Dendritic cell treated with granulocyte-macrophage colony-stimulating factor and Interleukin-4, amounts not matched to agents 40 ng/mL and 50 ng/mL, for 4 days (primary cell): Measurements from ENCODE around the gene BRAP.
A peak's percentile ranks its signal among the peaks of the same experiment; 100 is the strongest.
"Not testable (repeated sequence)": the region's sequence is repeated elsewhere in the genome, so short reads cannot be mapped to it uniquely, and the experiment has no call there.

ENCODE experiments used
- H3K27ac Mint-ChIP-seq: one replicate; pipeline ENCODE4 v1.8.0; 2022; ENCODE audit warnings: mild to moderate bottlenecking, mixed read lengths
- H3K27me3 Mint-ChIP-seq: one replicate; pipeline ENCODE4 v1.8.0; 2022; ENCODE audit warnings: mild to moderate bottlenecking, mixed read lengths
- H3K36me3 Mint-ChIP-seq: one replicate; pipeline ENCODE4 v1.8.0; 2022; ENCODE audit warnings: low read depth, mixed read lengths
- H3K4me1 Mint-ChIP-seq: one replicate; pipeline ENCODE4 v1.8.0; 2022; ENCODE audit warnings: low read depth, mixed read lengths
- H3K4me3 Mint-ChIP-seq: one replicate; pipeline ENCODE4 v1.8.0; 2022; ENCODE audit warnings: mild to moderate bottlenecking, moderate library complexity, mixed read lengths
- H3K9me3 Mint-ChIP-seq: one replicate; pipeline ENCODE4 v1.8.0; 2022; ENCODE audit warnings: mixed read lengths
- intact Hi-C: fragments of 100-400 bp; cut with micrococcal nuclease; formaldehyde crosslinking; loops from one replicate; pipeline ENCODE4 v1.15.0; 2022

The BRAP gene

GRCh38 chr12:111653596-111653995 is 32.2 kb downstream of the BRAP start:
- Mint-ChIP-seq H3K36me3 (peaks cover 76% of the 10 kb centered on the region), H3K27me3 (no peaks in the 10 kb centered on the region), H3K9me3 (no peaks in the 10 kb centered on the region), H3K4me3 (no peak overlapping the region), H3K4me1 (peaks cover 6% of the 10 kb centered on the region), H3K27ac (no peak overlapping the region)
- intact Hi-C loops = no loop called here

GRCh38 chr12:111652530-111652929 is 33.2 kb downstream of the BRAP start:
- H3K4me1 Mint-ChIP-seq, H3K9me3 Mint-ChIP-seq, intact Hi-C loops, H3K27me3 Mint-ChIP-seq, H3K4me3 Mint-ChIP-seq, H3K27ac Mint-ChIP-seq: not testable (repeated sequence)
- H3K36me3 Mint-ChIP-seq = peaks cover 76% of the 10 kb centered on the region

- Mint-ChIP-seq H3K27ac (no peak overlapping the region), H3K9me3 (no peaks in the 10 kb centered on the region), H3K4me1 (peaks cover 6% of the 10 kb centered on the region), H3K27me3 (no peaks in the 10 kb centered on the region), H3K36me3 (peaks cover 77% of the 10 kb centered on the region), H3K4me3 (no peak overlapping the region)
- intact Hi-C loops = no loop called here
Measured at GRCh38 chr12:111650912-111651311, 34.8 kb downstream of the BRAP start.

GRCh38 chr12:111645433-111645832 is 40.3 kb downstream of the BRAP start:
- Mint-ChIP-seq H3K36me3 (peaks cover 93% of the 10 kb centered on the region), H3K4me3 (no peak overlapping the region), H3K27ac (no peak overlapping the region), H3K27me3 (no peaks in the 10 kb centered on the region), H3K9me3 (no peaks in the 10 kb centered on the region), H3K4me1 (no peaks in the 10 kb centered on the region)
- intact Hi-C loops = no loop called here

GRCh38 chr12:111643427-111643826 is 42.3 kb downstream of the BRAP start:
- Mint-ChIP-seq H3K27me3 (no peaks in the 10 kb centered on the region), H3K4me3 (no peak overlapping the region), H3K9me3 (no peaks in the 10 kb centered on the region), H3K27ac (no peak overlapping the region), H3K4me1 (no peaks in the 10 kb centered on the region), H3K36me3 (peaks cover 91% of the 10 kb centered on the region)
- intact Hi-C loops = no loop called here

- H3K9me3 Mint-ChIP-seq = no peaks in the 10 kb centered on the region
- no peak overlapping the region for H3K4me3 Mint-ChIP-seq
- no peak overlapping the region for H3K27ac Mint-ChIP-seq
Measured at GRCh38 chr12:111642681-111643426, 42.9 kb downstream of the BRAP start.

GRCh38 chr12:111640506-111640905 is 45.2 kb downstream of the BRAP start:
- no peak overlapping the region for H3K4me3 Mint-ChIP-seq
- peaks cover 63% of the 10 kb centered on the region for H3K36me3 Mint-ChIP-seq
- intact Hi-C loops = no loop called here
- no peak overlapping the region for H3K27ac Mint-ChIP-seq
- no peaks in the 10 kb centered on the region for H3K9me3 Mint-ChIP-seq
- H3K4me1 Mint-ChIP-seq = peaks cover 5% of the 10 kb centered on the region
- H3K27me3 Mint-ChIP-seq = no peaks in the 10 kb centered on the region

More at GRCh38 chr12:111642681-111643426, 42.9 kb downstream of the BRAP start:
- Mint-ChIP-seq H3K36me3 (peaks cover 86% of the 10 kb centered on the region), H3K4me1 (no peaks in the 10 kb centered on the region), H3K27me3 (no peaks in the 10 kb centered on the region)
- intact Hi-C loops = no loop called here

GRCh38 chr12:111638556-111638955 is 47.2 kb downstream of the BRAP start:
- peaks cover 44% of the 10 kb centered on the region for H3K36me3 Mint-ChIP-seq
- no peaks in the 10 kb centered on the region for H3K27me3 Mint-ChIP-seq
- intact Hi-C loops = no loop called here
- no peaks in the 10 kb centered on the region for H3K9me3 Mint-ChIP-seq
- H3K4me1 Mint-ChIP-seq = peaks cover 5% of the 10 kb centered on the region
- no peak overlapping the region for H3K4me3 Mint-ChIP-seq
- H3K27ac Mint-ChIP-seq = no peak overlapping the region

- Mint-ChIP-seq H3K9me3 (no peaks in the 10 kb centered on the region), H3K27me3 (no peaks in the 10 kb centered on the region), H3K27ac (no peak overlapping the region), H3K4me3 (no peak overlapping the region), H3K4me1 (peaks cover 5% of the 10 kb centered on the region), H3K36me3 (peaks cover 23% of the 10 kb centered on the region)
- intact Hi-C loops = no loop called here
Measured at GRCh38 chr12:111636209-111636945, 49.4 kb downstream of the BRAP start.

GRCh38 chr12:111635524-111635923 is 50.2 kb downstream of the BRAP start:
- intact Hi-C loops = no loop called here
- H3K4me1 Mint-ChIP-seq = peaks cover 5% of the 10 kb centered on the region
- H3K4me3 Mint-ChIP-seq = no peak overlapping the region
- H3K27ac Mint-ChIP-seq = peak overlapping the region; percentile 32
- no peaks in the 10 kb centered on the region for H3K9me3 Mint-ChIP-seq
- peaks cover 16% of the 10 kb centered on the region for H3K36me3 Mint-ChIP-seq
- no peaks in the 10 kb centered on the region for H3K27me3 Mint-ChIP-seq

GRCh38 chr12:111628505-111629260 is 57.1 kb downstream of the BRAP start:
- no peaks in the 10 kb centered on the region for H3K36me3 Mint-ChIP-seq
- no peak overlapping the region for H3K27ac Mint-ChIP-seq
- intact Hi-C loops = no loop called here
- H3K4me1 Mint-ChIP-seq = no peaks in the 10 kb centered on the region
- no peaks in the 10 kb centered on the region for H3K9me3 Mint-ChIP-seq
- no peak overlapping the region for H3K4me3 Mint-ChIP-seq
- H3K27me3 Mint-ChIP-seq = no peaks in the 10 kb centered on the region

- Mint-ChIP-seq H3K27ac (no peak overlapping the region), H3K27me3 (no peaks in the 10 kb centered on the region), H3K4me1 (no peaks in the 10 kb centered on the region), H3K4me3 (no peak overlapping the region), H3K36me3 (no peaks in the 10 kb centered on the region), H3K9me3 (no peaks in the 10 kb centered on the region)
- intact Hi-C loops = no loop called here
Measured at GRCh38 chr12:111626230-111626629, 59.5 kb downstream of the BRAP start.

- intact Hi-C loops = no loop called here
- H3K27me3 Mint-ChIP-seq = no peaks in the 10 kb centered on the region
- H3K4me3 Mint-ChIP-seq = no peak overlapping the region
Measured at GRCh38 chr12:111624540-111624939, 61.2 kb downstream of the BRAP start.

GRCh38 chr12:111617841-111618240 is 67.9 kb downstream of the BRAP start:
- intact Hi-C loops, H3K4me3 Mint-ChIP-seq, H3K36me3 Mint-ChIP-seq, H3K27me3 Mint-ChIP-seq, H3K4me1 Mint-ChIP-seq, H3K9me3 Mint-ChIP-seq, H3K27ac Mint-ChIP-seq: not testable (repeated sequence)

More at GRCh38 chr12:111624540-111624939, 61.2 kb downstream of the BRAP start:
- Mint-ChIP-seq H3K36me3 (no peaks in the 10 kb centered on the region), H3K27ac (no peak overlapping the region), H3K9me3 (no peaks in the 10 kb centered on the region), H3K4me1 (no peaks in the 10 kb centered on the region)
